Muscle of arm (tissue), 14 donors: ENCODE data around the gene ANAPC13. TPM values are rescaled to one million over a fixed set of nuclear protein-coding genes. Genes with fewer than 3 reads are reported as not detected.
A peak's percentile ranks its signal among the peaks of the same experiment; 100 is the strongest.

Source experiments
- DNase-seq: peaks from one replicate; pipeline ENCODE4 v3.0.0-alpha.2; 2013
- long read RNA-seq, 11 donors: transcript quantifications; one replicate each; lab custom pipeline, GENCODE V29; 2026
- polyA plus RNA-seq, 12 donors: library from polyadenylated mRNA; unstranded; fragments of 120-200 nt; gene quantifications; one replicate each; pipeline ENCODE4 v1.2.1, GENCODE V29; 2013; ENCODE audit not compliant: insufficient read length in 12 of 12

Gene ANAPC13, protein sequence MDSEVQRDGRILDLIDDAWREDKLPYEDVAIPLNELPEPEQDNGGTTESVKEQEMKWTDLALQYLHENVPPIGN
- polyA plus RNA-seq = 10 to 100 TPM in 11 of 12 donors, not detected in 1; 56.7 to 93.7 (median 71.9) TPM
- long read RNA-seq, donor 1, transcript ANAPC13-204 (3 exons, 1,840 nt) = minor isoform, 15 of 57 reads
- long read RNA-seq, donor 1, transcript ANAPC13-201 (3 exons, 1,209 nt) = major isoform, 28 of 57 reads
- long read RNA-seq, donor 1, transcript ANAPC13-203 (2 exons, 686 nt) = minor isoform, 12 of 57 reads
- long read RNA-seq, donor 1, partial matches to known transcripts = 0 of 57 reads
- long read RNA-seq, donor 1, other reads (novel, unspliced or antisense) = 0 of 57 reads
- long read RNA-seq, donor 2, transcript ANAPC13-203 (2 exons, 686 nt) = minor isoform, 11 of 90 reads
- long read RNA-seq, donor 2, transcript ANAPC13-204 (3 exons, 1,840 nt) = minor isoform, 14 of 90 reads
- long read RNA-seq, donor 2, transcript ANAPC13-201 (3 exons, 1,209 nt) = major isoform, 49 of 90 reads
- long read RNA-seq, donor 2, partial matches to known transcripts = 13 of 90 reads
- long read RNA-seq, donor 2, other reads (novel, unspliced or antisense) = 0 of 90 reads
- long read RNA-seq, donor 3, transcript ANAPC13-204 (3 exons, 1,840 nt) = minor isoform, 5 of 21 reads
- long read RNA-seq, donor 3, transcript ANAPC13-201 (3 exons, 1,209 nt) = major isoform, 11 of 21 reads
- long read RNA-seq, donor 3, partial matches to known transcripts = 0 of 21 reads
- long read RNA-seq, donor 3, other reads (novel, unspliced or antisense) = 0 of 21 reads
- long read RNA-seq, donor 4, transcript ANAPC13-204 (3 exons, 1,840 nt) = minor isoform, 6 of 19 reads
- long read RNA-seq, donor 4, transcript ANAPC13-201 (3 exons, 1,209 nt) = major isoform, 11 of 19 reads
- long read RNA-seq, donor 4, partial matches to known transcripts = 0 of 19 reads
- long read RNA-seq, donor 4, other reads (novel, unspliced or antisense) = 0 of 19 reads
- long read RNA-seq, donor 5, transcript ANAPC13-201 (3 exons, 1,209 nt) = major isoform, 51 of 118 reads
- long read RNA-seq, donor 5, transcript ANAPC13-204 (3 exons, 1,840 nt) = minor isoform, 15 of 118 reads
- long read RNA-seq, donor 5, transcript ANAPC13-203 (2 exons, 686 nt) = minor isoform, 6 of 118 reads
- long read RNA-seq, donor 5, partial matches to known transcripts = 39 of 118 reads
- long read RNA-seq, donor 5, other reads (novel, unspliced or antisense) = 5 of 118 reads
- long read RNA-seq, donor 6, transcript ANAPC13-201 (3 exons, 1,209 nt) = minor isoform, 9 of 24 reads
- long read RNA-seq, donor 6, transcript ANAPC13-204 (3 exons, 1,840 nt) = major isoform, 10 of 24 reads
- long read RNA-seq, donor 6, partial matches to known transcripts = 0 of 24 reads
- long read RNA-seq, donor 6, other reads (novel, unspliced or antisense) = 0 of 24 reads
- long read RNA-seq, donor 7, transcript ANAPC13-201 (3 exons, 1,209 nt) = major isoform, 12 of 26 reads
- long read RNA-seq, donor 7, transcript ANAPC13-204 (3 exons, 1,840 nt) = major isoform, 12 of 26 reads
- long read RNA-seq, donor 7, partial matches to known transcripts = 0 of 26 reads
- long read RNA-seq, donor 7, other reads (novel, unspliced or antisense) = 0 of 26 reads
- long read RNA-seq, donor 8, transcript ANAPC13-204 (3 exons, 1,840 nt) = minor isoform, 17 of 70 reads
- long read RNA-seq, donor 8, transcript ANAPC13-201 (3 exons, 1,209 nt) = major isoform, 33 of 70 reads
- long read RNA-seq, donor 8, transcript ANAPC13-203 (2 exons, 686 nt) = minor isoform, 6 of 70 reads
- long read RNA-seq, donor 8, partial matches to known transcripts = 12 of 70 reads
- long read RNA-seq, donor 8, other reads (novel, unspliced or antisense) = 0 of 70 reads
- long read RNA-seq, donor 9, transcript ANAPC13-204 (3 exons, 1,840 nt) = major isoform, 12 of 31 reads
- long read RNA-seq, donor 9, transcript ANAPC13-201 (3 exons, 1,209 nt) = major isoform, 12 of 31 reads
- long read RNA-seq, donor 9, partial matches to known transcripts = 6 of 31 reads
- long read RNA-seq, donor 9, other reads (novel, unspliced or antisense) = 0 of 31 reads
- long read RNA-seq, donor 10, transcript ANAPC13-201 (3 exons, 1,209 nt) = major isoform, 27 of 39 reads
- long read RNA-seq, donor 10, transcript ANAPC13-204 (3 exons, 1,840 nt) = minor isoform, 9 of 39 reads
- long read RNA-seq, donor 10, partial matches to known transcripts = 0 of 39 reads
- long read RNA-seq, donor 10, other reads (novel, unspliced or antisense) = 0 of 39 reads
- long read RNA-seq, donor 11, transcript ANAPC13-203 (2 exons, 686 nt) = minor isoform, 6 of 70 reads
- long read RNA-seq, donor 11, transcript ANAPC13-201 (3 exons, 1,209 nt) = major isoform, 33 of 70 reads
- long read RNA-seq, donor 11, transcript ANAPC13-204 (3 exons, 1,840 nt) = minor isoform, 12 of 70 reads
- long read RNA-seq, donor 11, partial matches to known transcripts = 5 of 70 reads
- long read RNA-seq, donor 11, other reads (novel, unspliced or antisense) = 11 of 70 reads

GRCh38 chr3:134485718-134486576 lies at the start of gene ANAPC13, which contains the start of gene CEP63:
Gene ANAPC13, minus strand, starts transcription at chr3:134485985. Its CDS starts 3,081 bp downstream, at chr3:134482904.
Gene CEP63, plus strand, starts transcription at chr3:134486057. Its CDS starts 9,264 bp downstream, at chr3:134495321.
- DNase-seq = peak; percentile 98

DNA sequence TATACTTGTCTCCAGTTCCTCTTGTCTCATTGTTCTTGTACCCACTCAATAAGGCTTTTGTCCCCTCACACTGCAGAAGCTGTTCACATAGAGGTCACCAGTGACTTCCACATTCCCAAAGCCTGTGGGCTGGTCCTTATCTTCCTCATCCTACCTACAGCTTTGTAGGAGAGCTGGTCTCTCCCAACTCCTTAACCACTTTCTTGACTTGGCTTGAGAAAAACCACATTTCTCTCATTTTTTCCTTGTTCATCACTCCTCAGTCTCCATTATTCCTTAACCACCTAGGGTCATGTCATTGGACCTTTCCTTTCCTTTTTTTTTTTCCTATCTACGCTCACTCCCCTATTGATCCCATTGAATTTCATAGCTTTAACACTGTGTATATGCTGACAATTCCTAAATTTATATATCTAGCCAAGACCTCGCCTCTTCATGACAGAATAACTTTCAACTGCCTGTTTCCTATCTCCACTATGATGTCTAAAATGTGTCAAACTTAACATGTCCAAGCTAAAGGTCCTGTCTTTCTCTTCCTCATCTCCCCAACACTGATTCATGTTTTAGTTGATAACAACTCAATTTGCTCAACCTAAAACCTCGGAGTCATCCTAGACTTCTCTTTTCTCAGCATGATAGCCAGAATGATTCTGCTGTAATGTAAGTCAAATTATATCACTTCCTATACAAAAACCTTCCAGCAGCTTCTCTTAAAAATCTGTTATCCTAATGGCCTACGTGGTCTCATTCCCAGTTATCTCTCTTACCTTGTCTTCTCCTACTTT lies 49.6 kb upstream of the ANAPC13 start:
- no peak for DNase-seq

DNA sequence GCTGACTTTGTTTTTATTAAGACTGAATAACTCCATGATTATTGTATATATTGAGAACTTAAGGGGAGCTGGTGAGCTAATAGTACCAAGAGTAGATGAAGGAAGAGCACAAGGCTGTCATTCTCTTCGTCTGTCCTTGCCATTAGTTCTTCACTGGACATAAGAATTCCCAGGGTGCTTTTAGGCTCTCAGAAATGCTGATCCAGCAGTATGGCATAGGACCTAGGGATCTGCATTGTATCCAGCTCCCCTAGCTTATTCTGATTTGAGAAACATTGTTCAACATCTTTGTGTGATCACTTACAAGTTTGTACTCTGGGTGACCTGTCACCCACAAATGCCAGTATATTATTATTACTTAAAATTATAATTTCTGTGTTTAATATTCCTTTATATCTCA lies 47.7 kb upstream of the ANAPC13 start:
- DNase-seq = no peak

DNA sequence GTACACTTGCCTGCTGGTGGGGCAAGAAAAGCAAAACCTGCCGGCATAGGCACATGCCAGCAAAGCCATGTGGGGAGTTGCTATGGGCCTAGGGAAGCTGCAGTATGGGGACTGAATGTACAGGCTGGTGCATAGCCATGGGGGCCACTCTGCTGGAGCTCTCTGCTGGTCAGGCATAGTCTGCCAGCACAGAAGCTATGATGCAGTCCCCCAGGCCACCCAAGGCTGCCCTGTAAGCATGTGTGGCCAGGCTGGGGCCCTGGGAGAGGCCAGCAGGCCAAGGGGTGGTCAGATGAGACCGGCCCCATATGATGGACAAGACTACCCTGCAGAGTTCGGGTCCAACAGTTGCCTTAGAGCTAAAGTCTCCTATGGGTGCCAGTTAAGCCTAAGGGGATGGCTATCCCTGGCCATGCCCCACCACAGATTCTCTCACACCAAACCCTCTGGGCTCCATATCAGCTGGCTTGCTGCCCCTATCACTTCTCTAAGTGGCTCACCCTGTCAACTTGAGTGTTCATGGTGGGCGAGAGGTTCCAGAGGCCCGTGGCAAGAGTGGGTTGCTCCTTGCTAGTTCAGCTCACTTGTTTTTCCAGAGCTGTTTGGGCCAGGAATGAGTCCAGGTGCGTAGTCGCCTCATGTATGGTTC lies 41.9 kb upstream of the ANAPC13 start:
- DNase-seq = no peak

- no peak for DNase-seq
Observed at GRCh38 chr3:134527037-134527436, 41.3 kb upstream of the ANAPC13 start.

- no peak for DNase-seq
Observed at GRCh38 chr3:134526319-134526718, 40.5 kb upstream of the ANAPC13 start.

DNA sequence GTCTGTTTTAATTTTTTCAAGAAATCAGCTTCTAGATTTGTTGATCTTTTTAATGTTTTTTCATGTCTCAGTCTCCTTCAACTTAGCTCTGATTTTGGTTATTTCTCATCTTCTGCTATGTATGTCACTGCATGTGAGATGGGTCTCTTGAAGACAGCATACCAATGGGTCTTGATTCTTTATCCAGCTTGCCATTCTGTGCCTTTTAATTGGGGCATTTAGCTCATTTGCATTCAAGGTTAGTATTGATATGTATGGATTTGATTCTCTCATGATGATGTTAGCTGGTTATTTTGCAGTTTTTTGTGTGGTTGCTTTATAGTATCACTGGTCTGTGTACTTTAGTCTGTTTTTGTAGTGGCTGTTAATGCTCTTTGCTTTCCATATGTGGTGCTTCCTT lies 39.5 kb upstream of the ANAPC13 start:
- DNase-seq = no peak

DNA sequence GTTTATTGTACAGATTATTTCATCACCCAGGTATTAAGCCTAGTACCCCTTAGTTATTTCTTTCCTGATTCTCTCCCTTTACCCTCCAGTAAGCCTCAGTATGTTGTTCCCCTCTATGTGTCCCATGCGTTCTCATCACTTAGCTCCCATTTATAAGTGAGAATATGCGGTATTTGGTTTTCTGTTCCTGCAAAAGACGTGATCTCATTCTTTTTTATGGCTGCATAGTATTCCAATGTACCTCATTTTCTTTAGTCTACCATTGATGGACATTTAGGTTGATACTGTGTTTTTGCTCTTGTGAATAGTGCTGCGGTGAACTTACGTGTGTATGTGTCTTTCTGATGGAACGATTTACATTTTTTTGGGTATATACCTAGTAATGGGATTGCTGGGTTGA lies 36.8 kb upstream of the ANAPC13 start:
- DNase-seq = no peak

DNA sequence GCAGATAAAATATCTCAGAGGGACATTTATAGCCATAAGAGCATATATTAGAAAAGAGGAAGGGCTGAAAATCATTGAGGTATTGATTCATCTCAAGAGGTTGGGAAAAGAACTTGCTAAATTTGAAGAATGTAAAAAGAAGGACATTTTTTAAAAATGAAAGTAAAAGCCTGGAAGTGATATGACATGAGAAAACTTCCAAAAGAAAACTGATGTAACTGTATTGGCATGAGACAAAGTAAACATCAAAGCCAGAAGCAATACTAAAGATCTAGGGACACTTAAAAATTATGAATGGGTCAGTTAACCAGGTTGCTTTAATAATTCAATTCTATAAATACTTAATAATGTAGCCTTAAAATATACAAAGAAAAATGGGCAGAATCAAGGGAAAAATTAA lies 32.0 kb upstream of the ANAPC13 start:
- no peak for DNase-seq

GRCh38 chr3:134516905-134517304 lies 31.1 kb upstream of the ANAPC13 start:
- no peak for DNase-seq

- no peak for DNase-seq
Observed at GRCh38 chr3:134511500-134511899, 25.7 kb upstream of the ANAPC13 start.

DNA sequence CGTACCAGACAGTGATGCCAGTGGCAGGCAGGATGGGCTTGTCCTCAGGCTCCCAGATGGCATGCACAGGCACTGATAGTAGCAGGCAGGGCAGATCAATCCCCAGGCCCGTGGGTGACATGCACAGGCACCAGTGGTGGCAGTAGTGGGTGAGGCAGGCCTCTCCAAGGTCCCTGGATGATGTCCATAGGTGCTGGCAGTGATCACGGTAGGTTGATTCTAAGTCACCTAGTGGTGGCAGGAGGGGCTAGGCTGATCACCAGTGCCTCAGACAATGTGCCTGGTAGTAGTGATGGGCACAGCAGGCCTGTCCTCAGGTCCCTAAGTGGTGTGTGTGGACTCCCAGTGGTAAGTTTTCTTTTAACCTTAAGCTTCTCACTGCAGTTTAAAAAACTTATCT lies 19.7 kb upstream of the ANAPC13 start:
- no peak for DNase-seq

- no peak for DNase-seq
Observed at GRCh38 chr3:134504132-134504531, 18.3 kb upstream of the ANAPC13 start.

GRCh38 chr3:134503266-134503665 lies 17.5 kb upstream of the ANAPC13 start:
- DNase-seq = no peak

DNA sequence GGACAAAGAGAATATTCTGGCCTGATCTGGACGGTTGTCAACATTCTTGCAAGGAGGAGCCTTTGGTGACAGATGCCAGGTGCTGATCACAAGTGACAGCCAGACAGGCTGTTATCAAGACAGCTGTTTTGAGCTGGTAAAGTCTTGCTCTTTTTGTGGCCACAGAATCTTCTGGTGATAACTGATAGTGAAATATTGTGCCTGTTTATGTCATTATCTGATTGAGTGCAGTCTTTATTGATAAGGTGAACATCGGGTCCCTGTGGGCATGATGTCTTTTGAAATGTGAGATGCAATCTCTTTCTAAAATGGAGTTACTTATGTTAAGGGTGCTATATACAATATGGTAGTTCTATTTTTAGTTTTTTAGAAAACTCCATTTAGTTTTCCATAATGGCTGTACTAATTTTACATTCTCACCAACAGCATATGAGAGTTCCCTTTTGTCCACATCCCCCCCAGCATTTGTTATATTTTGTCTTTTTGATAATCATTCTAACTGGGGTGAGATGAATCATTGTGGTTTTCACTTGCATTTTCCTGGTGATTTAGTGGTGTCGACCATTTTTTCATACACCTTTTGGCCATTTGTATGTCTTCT lies 10.8 kb upstream of the ANAPC13 start:
- no peak for DNase-seq

GRCh38 chr3:134495980-134496379 lies 10.2 kb upstream of the ANAPC13 start:
- DNase-seq = no peak
